Natural killer cell treated with Interleukin-12 subunit alpha and Interleukin-12 subunit beta and Interleukin-15 and Interleukin-18, amount 100 ng/mL, for 72 hours (primary cell): Measurements from ENCODE around the gene DUSP6. TPM values are rescaled to one million over a fixed set of nuclear protein-coding genes. Genes with fewer than 3 reads are reported as not detected.
"Not testable (repeated sequence)": the region's sequence is repeated elsewhere in the genome, so short reads cannot be mapped to it uniquely, and the experiment has no call there.

Experiments
- ATAC-seq, 2 donors: fragments of 150-1000 bp; cut with Tn5 transposase in 1 of 2; sonication (Bioruptor Pico), chemical (Tn5 transposase) in 1 of 2; 2 replicates each; pipeline ENCODE4 v1.10.0; 2021
- DNase-seq: peaks from one replicate; pipeline ENCODE4 v3.0.0; 2022; ENCODE audit warnings: low spot score
- H3K27ac Mint-ChIP-seq, 2 donors: 1 replicate in 1 of 2; 2 replicates in 1 of 2; pipeline ENCODE4 v1.8.0; 2022; ENCODE audit warnings: mixed read lengths in 2 of 2, mild to moderate bottlenecking in 1 of 2, moderate library complexity in 1 of 2
- H3K27me3 Mint-ChIP-seq, 2 donors: 1 replicate in 1 of 2; 2 replicates in 1 of 2; pipeline ENCODE4 v1.8.0; 2022; ENCODE audit warnings: mixed read lengths in 2 of 2
- H3K36me3 Mint-ChIP-seq: one replicate; pipeline ENCODE4 v1.8.0; 2022; ENCODE audit warnings: mixed read lengths
- H3K4me1 Mint-ChIP-seq, 2 donors: 1 replicate in 1 of 2; 2 replicates in 1 of 2; pipeline ENCODE4 v1.8.0; 2022; ENCODE audit warnings: low read depth in 2 of 2, mixed read lengths in 2 of 2, mild to moderate bottlenecking in 1 of 2
- H3K4me3 Mint-ChIP-seq: one replicate; pipeline ENCODE4 v1.8.0; 2022; ENCODE audit warnings: mixed read lengths
- H3K9me3 Mint-ChIP-seq: 2 replicates; pipeline ENCODE4 v1.8.0; 2022; ENCODE audit warnings: mixed read lengths
- total RNA-seq, 2 donors: library from RNA; stranded (reverse); gene quantifications; one replicate each; pipeline ENCODE4 v1.2.3, GENCODE V29; 2022

Gene DUSP6
- total RNA-seq, 2 donors from 2014 or later: 49.4 to 65.9 TPM

DNA sequence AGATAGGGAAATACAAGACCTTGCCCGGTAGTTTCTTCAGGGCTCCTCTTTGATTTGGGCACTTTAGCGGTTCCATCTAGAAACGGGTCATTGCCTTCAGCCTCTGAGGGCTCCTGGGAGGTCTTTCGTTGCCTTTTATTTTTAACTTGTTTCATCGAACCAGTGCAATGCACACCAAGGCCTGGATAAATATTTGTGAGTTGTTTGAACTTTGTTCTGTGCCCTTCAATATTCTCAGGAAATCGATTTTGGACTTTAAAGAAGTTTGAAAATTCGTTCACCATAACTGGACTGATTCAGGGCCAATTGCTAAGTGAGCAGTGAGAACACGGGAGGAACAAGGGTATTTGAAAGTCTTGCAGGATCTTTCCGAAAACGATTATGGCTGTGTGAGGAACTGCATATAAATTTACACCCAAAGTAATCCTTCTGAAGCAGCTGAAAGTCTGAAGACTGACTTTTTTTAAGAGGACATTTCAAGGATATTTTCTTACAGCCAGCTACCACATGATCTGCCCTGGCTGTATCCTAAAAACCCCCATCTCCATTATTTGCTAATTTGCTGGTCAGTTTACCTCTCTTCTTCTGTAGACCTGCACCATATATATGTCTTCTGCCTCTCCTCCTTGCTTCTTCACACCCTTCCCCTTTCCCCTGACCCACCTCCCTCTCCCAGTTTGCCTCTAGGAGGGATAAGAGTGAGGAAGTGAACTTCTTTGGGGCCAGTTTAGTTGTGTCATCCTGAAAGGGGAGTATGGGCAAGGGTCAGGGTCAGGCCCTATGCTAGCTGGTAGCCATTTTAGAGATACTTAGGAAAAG is 8.0 kb downstream of the DUSP6 start:
- H3K9me3 Mint-ChIP-seq: no peaks in the 10 kb centered on the region

DNA sequence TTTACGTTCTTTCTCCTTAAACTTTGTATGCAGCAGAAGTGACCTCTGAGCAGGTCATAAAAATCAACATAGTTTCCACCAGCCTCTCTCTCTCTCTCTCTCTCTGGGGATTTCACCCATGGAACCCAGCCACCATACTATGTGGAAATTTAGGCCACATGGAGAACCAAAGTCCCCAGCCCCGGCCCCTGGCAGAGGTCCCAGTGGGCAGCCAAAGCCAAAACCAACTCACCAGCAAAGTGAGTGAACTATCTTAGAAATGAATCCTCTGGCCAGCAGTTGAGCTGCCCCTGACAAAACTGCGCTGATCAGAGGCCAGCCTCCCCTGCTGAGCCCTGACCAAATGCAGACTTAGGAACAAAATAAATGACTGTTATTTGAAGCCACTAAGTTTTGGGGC is 9.2 kb downstream of the DUSP6 start:
- H3K36me3 Mint-ChIP-seq: peaks cover 16% of the 10 kb centered on the region
- H3K27me3 Mint-ChIP-seq: no peaks in the 10 kb centered on the region
- ATAC-seq (no peak), DNase-seq (no peak)
- H3K27ac Mint-ChIP-seq: peak overlapping the region; percentile 4 to 69
- H3K4me1 Mint-ChIP-seq: peaks cover 41 to 56% of the 10 kb centered on the region in 2 donors
- H3K4me3 Mint-ChIP-seq: no peak overlapping the region
- no peaks in the 10 kb centered on the region for H3K9me3 Mint-ChIP-seq

More for the DNA sequence above, 8.0 kb downstream of the DUSP6 start:
- Mint-ChIP-seq H3K27me3 (no peaks in the 10 kb centered on the region), H3K36me3 (peaks cover 21% of the 10 kb centered on the region), H3K4me1 (peaks cover 51 to 68% of the 10 kb centered on the region in 2 donors), H3K4me3 (peak overlapping the region; percentile 5), H3K27ac (peak overlapping the region; percentile 16 to 73)
- ATAC-seq (no peak), DNase-seq (no peak)

DNA sequence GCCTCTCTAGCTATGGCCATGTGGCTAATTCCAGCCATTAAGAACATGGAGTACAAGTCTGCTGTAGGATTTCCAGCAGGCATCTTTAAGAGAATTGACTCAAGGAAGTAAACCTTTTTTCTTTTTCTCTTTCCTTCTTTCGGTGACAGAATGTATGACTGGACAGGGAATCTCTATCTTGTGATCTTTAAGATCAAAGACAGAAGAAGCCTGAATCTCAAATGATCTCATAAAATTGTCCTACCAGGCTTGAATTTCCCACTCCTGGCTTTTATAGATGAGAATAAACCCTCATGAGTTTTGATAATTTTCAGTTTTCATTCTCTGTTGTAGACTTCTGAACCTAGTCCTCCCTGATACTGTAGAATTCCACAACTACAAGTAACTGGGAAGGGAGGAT is 11.4 kb downstream of the DUSP6 start:
- peaks cover 5% of the 10 kb centered on the region for H3K36me3 Mint-ChIP-seq
- no peaks in the 10 kb centered on the region for H3K27me3 Mint-ChIP-seq
- H3K4me1 Mint-ChIP-seq: peaks cover 22 to 37% of the 10 kb centered on the region in 2 donors
- no peak overlapping the region for H3K4me3 Mint-ChIP-seq
- H3K9me3 Mint-ChIP-seq: no peaks in the 10 kb centered on the region
- ATAC-seq (no peak), DNase-seq (no peak)
- H3K27ac Mint-ChIP-seq: peak overlapping the region in 1 of 2 donors; percentile 20

DNA sequence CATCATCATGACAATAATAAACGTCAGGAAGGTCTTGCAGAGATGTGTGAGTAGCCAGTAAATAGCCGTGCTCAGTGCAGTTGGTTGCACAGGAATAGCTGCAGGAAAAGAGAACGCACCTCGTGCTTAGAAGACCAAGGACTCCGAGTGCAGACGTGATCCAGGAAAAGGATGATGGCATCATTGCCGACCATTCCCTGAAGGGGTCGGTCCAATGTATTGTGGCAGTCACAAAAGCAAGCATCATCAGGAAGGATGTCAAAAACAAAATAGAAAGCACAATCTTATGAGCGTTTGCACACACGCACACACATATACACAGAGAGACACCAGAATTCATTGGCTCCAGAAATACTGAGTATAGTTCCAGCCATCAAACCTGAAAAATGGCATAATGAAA is 12.8 kb downstream of the DUSP6 start:
- Mint-ChIP-seq H3K4me1 (peaks cover 20 to 31% of the 10 kb centered on the region in 2 donors), H3K36me3 (peaks cover 5% of the 10 kb centered on the region), H3K9me3 (no peaks in the 10 kb centered on the region), H3K4me3 (no peak overlapping the region), H3K27me3 (no peaks in the 10 kb centered on the region), H3K27ac (no peak overlapping the region)
- ATAC-seq (no peak), DNase-seq (no peak)

DNA sequence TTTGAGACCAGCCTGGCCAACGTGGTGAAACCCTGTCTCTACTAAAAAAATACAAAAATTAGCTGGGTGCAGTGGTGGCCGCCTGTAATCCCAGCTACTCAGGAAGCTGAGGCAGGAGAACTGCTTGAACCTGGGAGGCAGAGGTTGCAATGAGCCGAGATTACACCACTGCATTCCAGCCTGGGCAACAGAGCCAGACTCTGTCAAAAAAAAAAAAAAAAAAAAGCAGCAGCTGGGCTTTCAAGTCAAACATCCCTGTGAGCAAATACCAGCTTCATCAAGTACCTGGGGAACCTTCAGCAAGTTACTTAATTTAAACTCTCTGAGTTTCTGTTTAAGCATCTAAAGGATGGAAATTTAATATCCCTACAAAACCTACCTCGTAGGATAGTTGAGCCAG is 15.2 kb downstream of the DUSP6 start:
- H3K4me1 Mint-ChIP-seq: peaks cover 30 to 35% of the 10 kb centered on the region in 2 donors
- H3K27me3 Mint-ChIP-seq, H3K4me3 Mint-ChIP-seq, ATAC-seq, H3K27ac Mint-ChIP-seq, H3K36me3 Mint-ChIP-seq, H3K9me3 Mint-ChIP-seq, DNase-seq: not testable (repeated sequence)

DNA sequence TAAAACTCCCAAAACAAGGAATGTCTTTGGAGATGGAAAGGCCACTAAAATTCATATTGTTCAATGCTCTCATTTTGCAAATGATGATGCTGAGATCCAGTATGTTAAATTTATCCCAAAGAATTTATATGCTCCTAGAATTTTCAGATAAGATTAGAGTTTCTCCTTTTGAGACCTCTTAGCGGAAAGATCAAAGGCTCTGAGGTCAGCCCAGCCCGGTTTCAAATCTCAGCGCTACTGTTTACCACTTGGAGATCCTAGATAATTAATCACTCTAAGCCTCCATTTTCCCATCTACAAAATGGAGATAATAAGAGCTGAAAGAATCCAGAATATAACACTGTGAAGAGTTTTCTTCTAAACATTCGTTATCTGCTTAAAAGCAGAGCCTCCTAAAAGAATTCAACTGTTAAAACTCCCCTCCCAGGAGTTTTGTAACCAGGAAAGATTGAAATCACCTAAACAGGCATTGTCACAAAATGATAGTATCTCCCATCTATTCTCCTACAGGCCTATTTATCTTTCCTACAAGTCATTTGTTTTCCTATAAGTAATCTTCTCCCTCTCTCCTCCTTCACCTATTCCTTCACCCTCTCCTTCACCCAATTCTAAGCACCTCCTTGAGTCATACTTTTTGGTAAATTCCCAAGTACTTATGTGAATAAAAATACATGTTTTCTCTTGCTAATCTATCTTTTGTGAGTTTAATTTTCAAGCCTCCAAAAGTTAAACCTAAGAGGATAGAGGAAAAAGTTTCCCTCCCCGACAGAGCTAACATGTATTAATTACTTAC is 16.7 kb downstream of the DUSP6 start:
- H3K27ac Mint-ChIP-seq: peak overlapping the region; percentile 3 to 79

DNA sequence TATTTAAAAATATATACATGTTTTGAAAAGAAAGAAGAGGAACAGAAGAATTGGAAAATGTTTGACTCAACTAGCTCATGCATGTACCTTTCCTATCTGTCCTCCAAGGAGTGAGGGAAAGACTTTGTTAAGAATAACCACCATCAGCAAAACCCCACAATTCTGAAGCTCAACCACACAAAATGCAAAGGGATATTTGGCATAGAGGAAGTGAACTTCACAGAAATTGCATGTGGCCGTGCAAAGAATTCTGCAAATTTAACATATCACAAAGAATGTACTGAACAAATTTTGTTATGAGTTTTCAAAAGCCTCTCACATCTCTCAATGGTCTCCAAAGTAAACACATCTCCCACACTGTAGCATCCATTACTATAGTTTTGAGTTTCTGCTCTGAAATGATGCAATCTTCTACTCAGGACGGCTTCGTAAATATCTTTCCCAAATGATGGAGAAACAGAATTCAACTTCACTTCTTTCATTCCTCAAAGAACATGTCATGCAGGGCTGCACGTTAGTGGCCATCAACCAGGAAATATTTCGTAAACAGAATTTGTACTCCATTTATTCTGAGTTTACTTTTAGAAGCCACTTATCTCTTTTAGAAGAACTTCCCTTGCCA is 17.6 kb downstream of the DUSP6 start:
- no peak for DNase-seq
- peak overlapping the region; percentile 60 to 79 for H3K27ac Mint-ChIP-seq
- H3K36me3 Mint-ChIP-seq: peaks cover 10% of the 10 kb centered on the region
- no peaks in the 10 kb centered on the region for H3K27me3 Mint-ChIP-seq
- H3K4me1 Mint-ChIP-seq: peaks cover 28 to 35% of the 10 kb centered on the region in 2 donors
- ATAC-seq: no peak
- H3K9me3 Mint-ChIP-seq: peaks cover 2% of the 10 kb centered on the region
- H3K4me3 Mint-ChIP-seq: peak overlapping the region; percentile 7

More for the DNA sequence above, 16.7 kb downstream of the DUSP6 start:
- DNase-seq (no peak), ATAC-seq (no peak)
- no peaks in the 10 kb centered on the region for H3K27me3 Mint-ChIP-seq
- H3K9me3 Mint-ChIP-seq: peaks cover under 1% of the 10 kb centered on the region
- peaks cover 6% of the 10 kb centered on the region for H3K36me3 Mint-ChIP-seq
- H3K4me1 Mint-ChIP-seq: peaks cover 30 to 35% of the 10 kb centered on the region in 2 donors
- H3K4me3 Mint-ChIP-seq: no peak overlapping the region

DNA sequence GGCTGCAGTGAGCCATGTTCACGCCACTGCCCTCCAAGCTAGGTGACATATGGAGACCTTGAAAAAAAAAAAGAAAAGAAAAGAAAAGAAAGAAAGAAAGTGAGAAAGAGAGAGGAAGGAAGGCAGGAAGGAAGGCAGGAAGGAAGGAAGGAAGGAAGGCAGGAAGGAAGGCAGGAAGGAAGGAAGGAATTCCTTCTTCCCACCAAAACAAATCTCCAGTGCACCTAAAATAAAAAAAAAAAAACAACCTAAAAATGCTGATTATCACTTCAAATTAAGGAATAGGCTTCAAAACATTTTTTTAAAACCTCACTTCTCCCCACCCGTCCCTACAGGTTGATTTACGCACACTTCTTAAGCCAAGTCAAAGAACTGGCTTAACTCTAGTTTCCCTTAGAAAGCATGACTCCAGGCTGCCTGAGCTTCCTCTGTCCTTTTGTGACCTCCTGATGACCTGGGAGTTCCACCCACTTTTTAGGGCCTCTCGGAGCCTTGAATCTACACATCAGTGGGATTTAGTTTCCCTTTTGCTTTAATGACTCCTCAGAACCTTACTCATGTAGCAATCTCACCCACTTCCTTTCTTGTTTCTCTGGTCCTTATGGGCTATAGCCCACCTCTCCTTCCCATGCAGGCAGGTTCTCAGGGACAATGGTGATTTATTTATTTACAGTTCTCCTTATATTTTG is 18.6 kb downstream of the DUSP6 start:
- H3K27ac Mint-ChIP-seq: peak overlapping the region; percentile 60 to 79
- peaks cover 2% of the 10 kb centered on the region for H3K9me3 Mint-ChIP-seq
- H3K27me3 Mint-ChIP-seq: no peaks in the 10 kb centered on the region
- ATAC-seq (peak; percentile 96 to 97), DNase-seq (peak; percentile 66)
- H3K4me3 Mint-ChIP-seq: peak overlapping the region; percentile 82
- H3K4me1 Mint-ChIP-seq: peaks cover 24 to 34% of the 10 kb centered on the region in 2 donors
- peaks cover 10% of the 10 kb centered on the region for H3K36me3 Mint-ChIP-seq

DNA sequence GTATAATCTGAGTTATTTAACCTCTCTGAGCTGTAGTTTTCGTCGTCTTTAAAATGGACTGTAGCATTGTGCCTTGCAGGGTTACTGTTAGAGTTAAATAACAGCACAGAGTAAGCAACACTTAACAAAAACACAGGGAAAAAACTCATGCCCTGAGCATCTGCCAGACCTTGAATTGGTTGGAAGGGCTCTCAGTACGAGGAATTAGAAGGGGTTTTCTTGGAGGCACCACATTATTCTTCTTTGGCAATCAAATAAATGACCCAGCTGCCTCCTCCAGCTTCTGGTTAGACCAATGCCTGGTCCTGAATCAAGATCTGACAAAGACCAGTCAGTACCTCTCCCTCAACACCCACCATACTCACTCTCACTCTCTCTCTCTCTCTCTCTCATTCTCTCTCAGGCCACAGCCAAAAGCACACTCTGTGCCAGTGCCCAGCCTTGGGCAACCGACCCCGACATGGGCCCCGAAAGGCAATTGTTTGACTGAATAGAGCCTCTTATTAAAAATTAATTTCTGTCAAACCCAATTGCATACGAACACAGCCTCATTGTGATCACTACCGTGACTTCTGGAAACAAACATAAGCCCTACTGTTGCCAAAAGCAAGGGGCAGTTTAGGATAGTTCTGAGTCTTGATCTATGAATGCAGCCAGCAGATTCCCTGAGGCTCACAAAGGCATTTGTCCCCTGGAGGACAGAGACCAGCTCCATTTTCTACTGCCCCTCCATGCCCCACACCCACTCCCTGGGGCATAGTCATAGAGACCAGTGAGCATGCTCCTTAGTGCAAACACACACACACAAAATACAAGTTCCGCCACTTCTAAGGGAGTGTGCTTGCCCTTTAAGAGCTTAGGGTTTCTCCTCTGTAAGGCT is 23.9 kb downstream of the DUSP6 start:
- no peak overlapping the region for H3K4me3 Mint-ChIP-seq
- ATAC-seq: no peak
- no peaks in the 10 kb centered on the region for H3K27me3 Mint-ChIP-seq
- no peak for DNase-seq
- H3K9me3 Mint-ChIP-seq: peaks cover 2% of the 10 kb centered on the region
- H3K4me1 Mint-ChIP-seq: peaks cover 22 to 31% of the 10 kb centered on the region in 2 donors
- peaks cover 10% of the 10 kb centered on the region for H3K36me3 Mint-ChIP-seq
- H3K27ac Mint-ChIP-seq: peak overlapping the region in 1 of 2 donors; percentile 2

DNA sequence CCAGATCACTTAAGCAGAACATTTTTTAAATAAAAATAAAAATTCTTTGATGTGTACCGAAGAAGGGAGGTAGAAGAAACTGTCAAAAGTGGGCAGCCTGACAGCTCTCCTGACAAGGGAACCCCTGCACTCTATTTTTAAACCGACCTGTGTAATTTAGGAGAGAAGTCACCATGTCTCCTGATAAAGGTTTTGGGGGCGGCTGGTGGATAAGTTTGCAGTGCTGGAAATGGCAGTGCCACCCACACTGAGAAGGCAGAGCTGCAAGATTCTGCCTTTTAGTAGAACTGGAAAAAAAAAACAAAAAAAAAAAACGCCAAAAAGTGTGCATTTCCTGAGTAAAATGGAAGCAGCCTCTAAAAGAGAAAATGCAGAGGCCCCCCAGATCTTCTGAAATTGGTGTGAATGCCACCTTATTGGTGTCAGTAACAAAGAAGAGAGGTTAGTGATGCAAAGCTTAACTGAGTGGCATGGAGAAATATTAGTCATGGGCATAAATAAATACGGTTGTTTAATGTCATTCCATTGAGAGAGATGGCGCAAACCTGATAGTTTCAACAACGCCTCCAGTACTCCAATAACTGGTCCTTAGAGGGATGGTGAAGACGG is 24.7 kb downstream of the DUSP6 start:
- H3K36me3 Mint-ChIP-seq: peaks cover 10% of the 10 kb centered on the region
- peaks cover 2% of the 10 kb centered on the region for H3K9me3 Mint-ChIP-seq
- no peak overlapping the region for H3K27ac Mint-ChIP-seq
- ATAC-seq (no peak), DNase-seq (no peak)
- H3K4me3 Mint-ChIP-seq: no peak overlapping the region
- H3K4me1 Mint-ChIP-seq: peaks cover 14 to 23% of the 10 kb centered on the region in 2 donors
- no peaks in the 10 kb centered on the region for H3K27me3 Mint-ChIP-seq

DNA sequence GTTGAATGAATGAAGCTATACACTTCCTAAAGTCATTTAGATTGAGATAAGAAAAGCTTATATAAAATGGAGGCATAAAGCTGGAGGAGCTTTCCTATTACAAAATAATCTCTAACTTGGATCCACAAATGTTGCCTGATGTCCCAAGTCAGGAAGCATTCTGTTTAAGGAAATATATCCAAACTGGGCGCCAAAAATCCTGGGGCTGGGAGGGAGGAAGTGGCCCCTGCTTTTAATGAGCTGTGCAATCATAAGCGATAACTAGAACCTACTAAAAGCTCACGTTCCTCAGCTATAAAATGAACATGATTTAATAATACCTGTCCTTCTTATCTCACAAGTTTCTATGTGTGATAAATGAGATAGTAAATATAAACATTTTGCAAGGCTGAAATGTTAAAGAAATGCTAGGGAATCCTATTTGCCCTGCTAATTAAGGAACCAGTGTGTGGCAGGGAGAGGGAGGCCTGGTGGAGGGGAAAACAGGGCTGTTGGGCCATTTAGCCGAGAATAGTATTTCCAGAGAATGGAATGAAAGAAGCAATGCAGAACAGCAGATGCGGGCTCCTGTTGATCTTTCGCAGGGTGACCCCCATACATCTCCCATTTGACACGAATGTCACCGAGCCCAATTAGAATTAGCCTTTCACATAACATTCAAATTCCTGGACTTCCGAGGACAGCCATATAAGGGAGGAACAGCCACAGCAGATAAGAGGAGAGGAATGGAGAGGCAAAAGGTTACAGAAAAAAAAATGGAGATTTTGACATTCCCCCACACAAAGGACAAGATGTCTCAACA is 25.9 kb downstream of the DUSP6 start:
- Mint-ChIP-seq H3K36me3 (peaks cover 10% of the 10 kb centered on the region), H3K27me3 (no peaks in the 10 kb centered on the region), H3K4me3 (no peak overlapping the region), H3K4me1 (peaks cover 21 to 26% of the 10 kb centered on the region in 2 donors), H3K9me3 (peaks cover 2% of the 10 kb centered on the region), H3K27ac (peak overlapping the region in 1 of 2 donors; percentile 36)
- ATAC-seq (no peak), DNase-seq (no peak)

DNA sequence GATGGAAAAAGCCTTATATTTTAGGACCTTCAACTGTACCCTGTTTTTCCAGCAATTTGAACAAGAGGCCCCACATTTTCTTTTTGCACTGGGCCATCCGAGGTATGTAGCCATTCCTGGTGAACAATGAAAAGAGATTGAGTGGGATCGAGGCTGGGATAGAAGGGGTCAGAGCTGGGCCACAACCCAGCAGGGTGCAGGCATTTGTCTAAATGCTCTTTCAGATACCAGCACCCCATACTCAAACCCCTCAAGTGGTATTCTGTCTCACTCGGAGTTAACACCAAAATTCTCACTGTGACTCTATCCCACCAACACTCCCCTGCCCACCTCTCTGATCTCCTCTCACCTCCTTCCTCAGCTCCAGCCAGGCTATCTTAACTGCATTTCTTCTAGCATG is 26.8 kb downstream of the DUSP6 start:
- DNase-seq (no peak), ATAC-seq (no peak)
- Mint-ChIP-seq H3K4me3 (no peak overlapping the region), H3K27me3 (no peaks in the 10 kb centered on the region), H3K36me3 (peaks cover 2% of the 10 kb centered on the region), H3K4me1 (peaks cover 21 to 29% of the 10 kb centered on the region in 2 donors), H3K27ac (no peak overlapping the region), H3K9me3 (peaks cover under 1% of the 10 kb centered on the region)
